Measurements from ENCODE around the gene DNAJC4.

Gene DNAJC4

DNA sequence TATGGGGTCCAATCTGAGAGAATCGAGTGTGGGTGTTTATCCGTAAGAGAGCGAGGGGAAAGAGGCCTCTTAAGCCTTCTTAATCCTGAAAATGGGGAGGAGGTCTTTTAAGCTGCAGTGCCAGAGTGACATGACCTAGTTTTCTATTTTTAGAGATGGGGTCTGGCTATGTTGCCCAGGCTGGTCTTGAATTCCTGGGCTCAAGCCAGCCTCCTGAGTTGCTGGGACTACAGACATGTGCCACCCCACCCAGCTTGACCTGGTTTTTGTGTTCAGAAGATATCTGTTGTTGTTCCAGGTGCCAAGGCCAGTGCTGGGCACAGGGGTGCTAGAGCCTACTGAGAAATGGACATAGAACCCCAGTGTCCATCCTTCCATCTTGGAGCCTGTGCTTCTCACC is 52.7 kb downstream of the DNAJC4 start:
- no peak for DNase-seq

Measured in stimulated activated CD4-positive, alpha-beta T cell treated with anti-CD3 and anti-CD28 coated beads, Interleukin-2, amount 100 ng/mL, for 48 hours (primary cell).